Spleen (tissue), 11 donors: Measurements from ENCODE around the gene RIPPLY1. TPM values are rescaled to one million over a fixed set of nuclear protein-coding genes. Genes with fewer than 3 reads are reported as not detected.

Source experiments
- DNase-seq: peaks from one replicate; pipeline ENCODE4 v3.0.0-alpha.2; 2020
- H3K27ac ChIP-seq, 8 donors: fragments of 200-600 bp; sonication (generic) in 7 of 8; 1 replicate in 4 of 8; 2 replicates in 4 of 8; pipeline versions ENCODE4 v1.5.0 to v1.8.0; 2016 to 2021; ENCODE audit warnings: inconsistent platforms in 4 of 8, mild to moderate bottlenecking in 4 of 8, moderate library complexity in 1 of 8
- H3K27me3 ChIP-seq, 7 donors: fragments of 200-600 bp; sonication (generic) in 6 of 7; replicated peaks in 1 of 7; 1 replicate in 4 of 7; 2 replicates in 3 of 7; pipeline versions ENCODE4 v1.5.0 to v1.8.0; 2016 to 2021; ENCODE audit warnings: inconsistent platforms in 3 of 7, mild to moderate bottlenecking in 1 of 7
- H3K36me3 ChIP-seq, 6 donors: fragments of 200-600 bp; sonication (generic) in 5 of 6; 1 replicate in 4 of 6; 2 replicates in 2 of 6; pipeline versions ENCODE4 v1.5.0 to v1.8.0; 2016 to 2021; ENCODE audit warnings: inconsistent platforms in 2 of 6
- H3K4me1 ChIP-seq, 6 donors: fragments of 200-600 bp; sonication (generic) in 5 of 6; 1 replicate in 3 of 6; 2 replicates in 3 of 6; pipeline versions ENCODE4 v1.5.0 to v1.8.0; 2016 to 2021; ENCODE audit warnings: inconsistent platforms in 3 of 6
- H3K4me3 ChIP-seq, 8 donors: fragments of 200-600 bp; sonication (generic) in 7 of 8; 1 replicate in 4 of 8; 2 replicates in 4 of 8; pipeline versions ENCODE4 v1.5.0 to v1.8.0; 2016 to 2021; ENCODE audit warnings: inconsistent platforms in 4 of 8, mild to moderate bottlenecking in 4 of 8, moderate library complexity in 2 of 8
- H3K9me3 ChIP-seq, 8 donors: fragments of 200-600 bp; sonication (generic) in 7 of 8; 1 replicate in 4 of 8; 2 replicates in 4 of 8; pipeline versions ENCODE4 v1.5.0 to v1.8.0; 2016 to 2021; ENCODE audit warnings: inconsistent platforms in 4 of 8
- CTCF ChIP-seq, 11 experiments: fragments of 200-600 bp in 7 of 11; fragments of 450-650 bp in 4 of 11; sonication (generic) in 4 of 11; IDR thresholded peaks in 8 of 11; conservative IDR thresholded peaks in 3 of 11; 1 replicate in 7 of 11; 2 replicates in 4 of 11; pipeline versions ENCODE4 v1.4.0 to v1.8.0; 2016 to 2021; ENCODE audit warnings: antibody characterized with exemption in 11 of 11, inconsistent platforms in 4 of 11, mild to moderate bottlenecking in 1 of 11
- POLR2A ChIP-seq, 3 donors: fragments of 450-650 bp; IDR thresholded peaks; one replicate each; pipeline ENCODE4 v1.5.1; 2017; ENCODE audit warnings: antibody characterized with exemption in 3 of 3, mild to moderate bottlenecking in 1 of 3
- POLR2AphosphoS5 ChIP-seq, 3 donors: sonication (generic); formaldehyde crosslinking; IDR thresholded peaks; one replicate each; pipeline ENCODE4 v1.5.1; 2017; ENCODE audit warnings: antibody characterized with exemption in 3 of 3
- WGBS, 5 donors: extraction: QIAGEN DNeasy Blood & Tissue Kit in 3 of 5; methylation state at CpG; one replicate each; pipeline versions ENCODE4 v1.1.5 to v1.1.7; 2013 to 2018; 5-methylcytosine and 5-hydroxymethylcytosine counted together
- intact Hi-C: fragments of 100-400 bp; cut with DNase I; formaldehyde crosslinking; loops from one replicate; pipeline ENCODE4 v1.15.0; 2023; ENCODE audit warnings: low total_unique reads
- polyA plus RNA-seq, 3 donors: library from polyadenylated mRNA; stranded (reverse); fragments of 200-250 nt; gene quantifications; one replicate each; pipeline ENCODE4 v1.2.1, GENCODE V29; 2013
- total RNA-seq, 7 donors: library from RNA; depleted of rRNA in 3 of 7; stranded (reverse); fragments of >200 nt in 3 of 7; fragmentation: NEBNext Ultra II Directional in 4 of 7; extraction: Animal tissue kit (Norgen Biotek cat#: 25700) in 4 of 7; gene quantifications; one replicate each; pipeline versions ENCODE4 v1.1.0 to v1.2.1, GENCODE V29; 2016 to 2021
- donor health status: healthy with polysubstance abuse.
- donor health status: DM: no; HTN: no; CAD: no; lungs with moderate emphysema.
- donor health status: DM: no; HTN: no; CAD: no.
- donor health status: Bipolar disorder and iron deficiency.
- donor health status: healthy.
- donor health status: DM: no; HTN: no; CAD: no.
- donor health status: DM: yes; HTN: yes; CAD: no.

Gene RIPPLY1
- total and polyA plus RNA-seq, 10 donors = not detected

GRCh38 chrX:106897259-106897658 is 5.9 kb downstream of the RIPPLY1 start:
- Histone ChIP-seq H3K9me3 (no peaks in the 10 kb centered on the region), H3K27me3 (peaks cover 0 to 17% (median 0%) of the 10 kb centered on the region in 7 donors), H3K36me3 (no peaks in the 10 kb centered on the region), H3K4me1 (no peaks in the 10 kb centered on the region), H3K4me3 (no peak overlapping the region), H3K27ac (no peak overlapping the region)
- intact Hi-C loops = loop anchor here (10.0 kb wide), 2 partner anchors 58 to 998 kb away; no protein-coding TSS in a partner anchor
- WGBS, 5 donors = 75 to 91% (median 83%) methylated on average over 6 of the region's 6 CpGs
- TF ChIP-seq CTCF (IDR thresholded peaks at IDR 0.05 in 8 of 11, conservative IDR thresholded peaks at IDR 0.05 in 3 of 11) (no peak), POLR2A (IDR thresholded peaks at IDR 0.05) (no peak)
- no peak for DNase-seq

DNA sequence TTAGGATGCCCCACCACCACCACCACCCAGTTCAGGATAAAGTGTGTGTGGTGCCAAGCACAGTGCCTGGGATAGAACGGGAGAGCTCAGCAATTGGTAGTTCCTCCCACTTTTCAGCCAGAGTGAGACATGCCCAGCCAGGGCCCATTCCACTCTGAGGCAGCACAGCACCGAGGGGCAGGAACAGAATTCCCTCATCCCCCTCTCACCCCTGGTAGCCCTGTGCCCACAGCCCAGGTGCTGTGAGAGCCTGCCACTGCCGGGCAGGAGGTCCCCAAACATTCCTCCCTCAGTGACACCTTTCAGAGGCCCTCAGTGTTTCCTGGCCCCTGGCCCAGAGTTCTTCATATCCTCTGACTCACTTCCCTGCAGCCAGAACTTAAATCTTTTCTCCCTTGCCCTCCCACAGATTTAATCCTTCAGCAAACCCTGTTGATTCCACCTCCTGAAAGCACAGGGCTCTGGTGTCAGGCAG is 8.1 kb downstream of the RIPPLY1 start:
- TF ChIP-seq POLR2AphosphoS5 (IDR thresholded peaks at IDR 0.05) = no peak
- no peak for TF ChIP-seq POLR2A (IDR thresholded peaks at IDR 0.05)
- TF ChIP-seq CTCF (IDR thresholded peaks at IDR 0.05 in 8 of 11, conservative IDR thresholded peaks at IDR 0.05 in 3 of 11) = no peak
- WGBS, 5 donors = 39 to 71% (median 53%) methylated on average over 3 of the region's 3 CpGs
- no peaks in the 10 kb centered on the region for H3K4me1 ChIP-seq
- no peak overlapping the region for H3K27ac ChIP-seq
- no peaks in the 10 kb centered on the region for H3K36me3 ChIP-seq
- no peaks in the 10 kb centered on the region for H3K9me3 ChIP-seq
- H3K4me3 ChIP-seq = no peak overlapping the region
- H3K27me3 ChIP-seq = peaks cover 0 to 39% (median 0%) of the 10 kb centered on the region in 7 donors
- no peak for DNase-seq
- intact Hi-C loops = loop anchor here (10.0 kb wide), 2 partner anchors 60 to 1000 kb away; no protein-coding TSS in a partner anchor

DNA sequence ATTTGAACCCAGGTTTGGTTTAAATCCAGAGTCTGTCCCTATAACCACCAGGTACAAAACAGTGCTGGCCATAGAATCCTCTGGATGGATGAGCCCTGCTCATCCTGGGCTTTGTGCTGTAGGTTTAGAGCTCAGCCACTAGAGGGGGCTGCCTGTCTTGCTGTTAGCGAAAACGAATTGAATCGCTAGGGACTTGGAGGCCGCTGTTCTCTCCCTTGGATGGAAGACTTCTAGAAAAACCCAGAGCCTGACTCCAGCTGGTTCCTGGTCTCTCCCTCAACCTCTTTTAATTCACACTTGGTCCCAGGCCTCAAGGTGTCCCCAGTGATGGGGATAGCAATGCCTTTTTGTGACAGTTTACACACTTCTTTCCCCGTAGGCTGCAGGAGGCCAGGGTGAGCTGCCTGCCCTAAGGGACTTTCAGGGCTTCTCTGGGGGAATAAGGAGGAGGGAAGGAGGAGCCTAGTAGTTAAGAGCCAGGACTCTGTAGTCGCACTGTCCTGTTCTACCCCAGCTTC is 8.7 kb downstream of the RIPPLY1 start:
- TF ChIP-seq POLR2A (IDR thresholded peaks at IDR 0.05) (no peak), CTCF (IDR thresholded peaks at IDR 0.05 in 8 of 11, conservative IDR thresholded peaks at IDR 0.05 in 3 of 11) (peak in 10 of 11 experiments; percentile 22 to 77 (median 73))
- intact Hi-C loops = loop anchor here (10.0 kb wide), 2 partner anchors 60 to 1000 kb away; no protein-coding TSS in a partner anchor
- WGBS, 5 donors = 26 to 83% (median 28%) methylated on average over 1 to 6 of the region's 6 CpGs
- Histone ChIP-seq H3K27me3 (peaks cover 0 to 42% (median 0%) of the 10 kb centered on the region in 7 donors), H3K9me3 (no peaks in the 10 kb centered on the region), H3K4me1 (no peaks in the 10 kb centered on the region), H3K27ac (no peak overlapping the region), H3K36me3 (no peaks in the 10 kb centered on the region), H3K4me3 (no peak overlapping the region)
- DNase-seq = no peak

DNA sequence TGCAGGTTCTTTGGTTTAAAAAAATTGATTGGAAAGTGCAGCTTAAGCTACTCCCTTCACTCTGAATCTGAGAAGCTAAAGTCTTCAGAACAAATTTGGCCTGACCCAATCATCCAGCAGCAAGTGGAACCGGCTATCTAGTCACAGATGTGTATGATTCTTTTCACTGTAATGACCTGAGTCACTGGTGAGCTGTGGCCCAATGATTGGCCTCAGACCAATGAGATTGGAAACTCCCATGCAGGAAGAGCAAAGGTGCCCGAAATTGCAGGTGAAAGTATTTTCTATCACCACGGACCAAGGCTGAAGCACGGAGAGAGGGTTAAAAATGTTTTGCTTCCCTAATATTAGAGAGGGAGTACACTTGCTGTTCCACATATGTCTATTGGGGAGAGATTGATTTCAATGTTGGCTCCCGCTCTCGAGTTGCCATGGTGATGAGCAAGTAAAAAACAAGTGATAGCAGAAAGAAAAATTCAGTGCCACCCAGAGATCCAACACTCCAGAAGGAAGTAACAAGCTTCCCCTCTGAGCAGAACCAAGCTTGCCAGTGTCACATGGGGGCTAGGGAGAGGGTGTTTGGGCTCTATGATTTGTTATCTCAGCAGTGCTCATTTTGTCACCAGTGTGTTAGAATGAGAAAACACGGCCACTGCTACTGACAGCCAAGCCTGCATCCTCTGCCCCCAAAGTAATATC is 11.2 kb downstream of the RIPPLY1 start:
- peaks cover 0 to 46% (median 0%) of the 10 kb centered on the region in 7 donors for H3K27me3 ChIP-seq
- H3K9me3 ChIP-seq = no peaks in the 10 kb centered on the region
- TF ChIP-seq POLR2AphosphoS5 (IDR thresholded peaks at IDR 0.05) (no peak), CTCF (IDR thresholded peaks at IDR 0.05 in 8 of 11, conservative IDR thresholded peaks at IDR 0.05 in 3 of 11) (no peak), POLR2A (IDR thresholded peaks at IDR 0.05) (no peak)
- H3K36me3 ChIP-seq = no peaks in the 10 kb centered on the region
- intact Hi-C loops = loop anchor here (10.0 kb wide), 2 partner anchors 63 to 1003 kb away; no protein-coding TSS in a partner anchor
- H3K27ac ChIP-seq = no peak overlapping the region
- no peak for DNase-seq
- WGBS, 5 donors = 60 to 86% (median 75%) methylated on average over 7 of the region's 7 CpGs
- no peak overlapping the region for H3K4me3 ChIP-seq
- H3K4me1 ChIP-seq = no peaks in the 10 kb centered on the region
